Progenitor cell of endocrine pancreas (in vitro differentiated cells): ENCODE data around the gene NLE1. TPM values are rescaled to one million over a fixed set of nuclear protein-coding genes. Genes with fewer than 3 reads are reported as not detected.

Source experiments
- DNase-seq: peaks from one replicate; pipeline ENCODE4 v3.0.0; 2021; ENCODE audit warnings: low spot score; ENCODE audit not compliant: unreplicated experiment
- H3K27ac Mint-ChIP-seq: 2 replicates; pipeline ENCODE4 v1.8.0; 2021; ENCODE audit warnings: mild to moderate bottlenecking, moderate library complexity, mixed read lengths
- H3K27me3 Mint-ChIP-seq: 2 replicates; pipeline ENCODE4 v1.8.0; 2021; ENCODE audit warnings: mixed read lengths
- H3K36me3 Mint-ChIP-seq: 2 replicates; pipeline ENCODE4 v1.8.0; 2022; ENCODE audit warnings: mixed read lengths; ENCODE audit not compliant: insufficient read depth
- H3K4me1 Mint-ChIP-seq: 2 replicates; pipeline ENCODE4 v1.8.0; 2021; ENCODE audit warnings: low read depth, mixed read lengths
- H3K4me3 Mint-ChIP-seq: 2 replicates; pipeline ENCODE4 v1.8.0; 2021; ENCODE audit warnings: low read depth, mild to moderate bottlenecking, moderate library complexity, mixed read lengths
- H3K9me3 Mint-ChIP-seq: 2 replicates; pipeline ENCODE4 v1.8.0; 2021; ENCODE audit warnings: low read depth, mixed read lengths
- total RNA-seq: library from RNA; stranded (reverse); gene quantifications from 2 replicates; pipeline ENCODE4 v1.2.1, GENCODE V29; 2021
- TF ChIP-seq, protein P1 (sequence below): fragments of 200-600 bp; sonication (generic); IDR thresholded peaks from one replicate; pipeline ENCODE4 v1.5.0; 2021; ENCODE audit warnings: antibody characterized with exemption, mild to moderate bottlenecking; ENCODE audit not compliant: unreplicated experiment

The NLE1 gene
- total RNA-seq, 1 donor from 2014 or later, result 18.1 TPM

GRCh38 chr17:35132099-35132498 lies 10.0 kb downstream of the NLE1 start:
- Mint-ChIP-seq H3K9me3 (no peaks in the 10 kb centered on the region), H3K4me3 (no peak overlapping the region), H3K4me1 (no peaks in the 10 kb centered on the region), H3K27ac (no peak overlapping the region), H3K27me3 (no peaks in the 10 kb centered on the region), H3K36me3 (peaks cover 15% of the 10 kb centered on the region)
- DNase-seq, result no peak
- TF ChIP-seq, protein P1, sequence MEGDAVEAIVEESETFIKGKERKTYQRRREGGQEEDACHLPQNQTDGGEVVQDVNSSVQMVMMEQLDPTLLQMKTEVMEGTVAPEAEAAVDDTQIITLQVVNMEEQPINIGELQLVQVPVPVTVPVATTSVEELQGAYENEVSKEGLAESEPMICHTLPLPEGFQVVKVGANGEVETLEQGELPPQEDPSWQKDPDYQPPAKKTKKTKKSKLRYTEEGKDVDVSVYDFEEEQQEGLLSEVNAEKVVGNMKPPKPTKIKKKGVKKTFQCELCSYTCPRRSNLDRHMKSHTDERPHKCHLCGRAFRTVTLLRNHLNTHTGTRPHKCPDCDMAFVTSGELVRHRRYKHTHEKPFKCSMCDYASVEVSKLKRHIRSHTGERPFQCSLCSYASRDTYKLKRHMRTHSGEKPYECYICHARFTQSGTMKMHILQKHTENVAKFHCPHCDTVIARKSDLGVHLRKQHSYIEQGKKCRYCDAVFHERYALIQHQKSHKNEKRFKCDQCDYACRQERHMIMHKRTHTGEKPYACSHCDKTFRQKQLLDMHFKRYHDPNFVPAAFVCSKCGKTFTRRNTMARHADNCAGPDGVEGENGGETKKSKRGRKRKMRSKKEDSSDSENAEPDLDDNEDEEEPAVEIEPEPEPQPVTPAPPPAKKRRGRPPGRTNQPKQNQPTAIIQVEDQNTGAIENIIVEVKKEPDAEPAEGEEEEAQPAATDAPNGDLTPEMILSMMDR, result no peak

DNA sequence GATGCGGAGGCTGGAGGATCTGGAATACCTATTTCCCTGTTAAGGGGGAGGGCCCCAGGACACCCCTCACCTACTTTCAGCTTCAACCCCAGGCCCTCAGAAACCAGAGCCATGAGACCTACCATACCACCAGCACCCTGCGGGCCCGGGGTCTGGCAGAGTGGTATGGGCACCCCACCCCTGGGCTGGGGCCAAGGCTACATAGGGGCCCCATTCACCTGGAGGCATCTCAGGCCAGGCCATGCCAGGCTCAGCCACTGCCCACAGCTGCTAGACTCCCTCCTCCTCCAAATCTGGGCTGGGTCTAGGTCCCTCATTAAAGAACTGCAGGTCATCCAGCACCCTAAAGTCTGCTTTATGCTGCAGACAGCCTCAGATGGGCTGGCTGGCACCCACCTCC lies 11.7 kb downstream of the NLE1 start:
- peak overlapping the region; percentile 62 for H3K27ac Mint-ChIP-seq
- no peaks in the 10 kb centered on the region for H3K27me3 Mint-ChIP-seq
- no peaks in the 10 kb centered on the region for H3K4me1 Mint-ChIP-seq
- TF ChIP-seq, protein P1, result no peak
- DNase-seq, result no peak
- peaks cover 9% of the 10 kb centered on the region for H3K36me3 Mint-ChIP-seq
- no peak overlapping the region for H3K4me3 Mint-ChIP-seq
- no peaks in the 10 kb centered on the region for H3K9me3 Mint-ChIP-seq

GRCh38 chr17:35129973-35130351 lies 12.1 kb downstream of the NLE1 start:
- H3K27ac Mint-ChIP-seq, result no peak overlapping the region
- no peaks in the 10 kb centered on the region for H3K27me3 Mint-ChIP-seq
- peaks cover 9% of the 10 kb centered on the region for H3K36me3 Mint-ChIP-seq
- H3K4me1 Mint-ChIP-seq, result no peaks in the 10 kb centered on the region
- no peak overlapping the region for H3K4me3 Mint-ChIP-seq
- DNase-seq, result no peak
- no peaks in the 10 kb centered on the region for H3K9me3 Mint-ChIP-seq
- TF ChIP-seq, protein P1, result no peak

- no peaks in the 10 kb centered on the region for H3K9me3 Mint-ChIP-seq
- no peak for DNase-seq
- no peaks in the 10 kb centered on the region for H3K27me3 Mint-ChIP-seq
- H3K4me1 Mint-ChIP-seq, result no peaks in the 10 kb centered on the region
- TF ChIP-seq, protein P1, result no peak
- H3K27ac Mint-ChIP-seq, result no peak overlapping the region
- H3K36me3 Mint-ChIP-seq, result peaks cover 9% of the 10 kb centered on the region
- H3K4me3 Mint-ChIP-seq, result no peak overlapping the region
Observed at GRCh38 chr17:35129154-35129972, 12.7 kb downstream of the NLE1 start.

- DNase-seq, result no peak
- TF ChIP-seq, protein P1, result no peak
- no peak overlapping the region for H3K4me3 Mint-ChIP-seq
- H3K4me1 Mint-ChIP-seq, result no peaks in the 10 kb centered on the region
- H3K36me3 Mint-ChIP-seq, result peaks cover 2% of the 10 kb centered on the region
- no peaks in the 10 kb centered on the region for H3K27me3 Mint-ChIP-seq
- no peak overlapping the region for H3K27ac Mint-ChIP-seq
- H3K9me3 Mint-ChIP-seq, result no peaks in the 10 kb centered on the region
Observed at GRCh38 chr17:35127751-35128514, 14.2 kb downstream of the NLE1 start.
